Measurements from ENCODE around the gene CDKN1B. TPM values are rescaled to one million over a fixed set of nuclear protein-coding genes. Genes with fewer than 3 reads are reported as not detected.

CDKN1B gene
- total RNA-seq, 3 donors from 2014 or later (not counting 1 experiment from before 2014, with no cell fraction given), result 119 to 207 (median 130) TPM

GRCh38 chr12:12724421-12725085, 7.4 kb downstream of the CDKN1B start:
- Mint-ChIP-seq H3K9me3 (no peaks in the 10 kb centered on the region), H3K27ac (peak overlapping the region; percentile 99 to 100), H3K4me1 (peaks cover 53 to 73% of the 10 kb centered on the region in 2 donors), H3K36me3 (peaks cover 10% of the 10 kb centered on the region), H3K4me3 (peak overlapping the region; percentile 100), H3K27me3 (ENCODE audit: low read depth in 2 of 2) (no peaks in the 10 kb centered on the region)
- peak overlapping the region; percentile 61 for H3K4me3 ChIP-seq (ENCODE audit: low read length)
- no peaks in the 10 kb centered on the region for H3K27me3 ChIP-seq (ENCODE audit: control insufficient read depth, insufficient read depth, low read length)
- intact Hi-C loops (cut with micrococcal nuclease), result loop anchor here (1.0 to 10.0 kb wide), 6 partner anchors 7 to 740 kb away; partner anchors contain the start of genes BORCS5, CDKN1B, CREBL2 and GPR19
- H3K27ac ChIP-seq (ENCODE audit: low read length), result peak overlapping the region; percentile 99
- ATAC-seq (no peak), DNase-seq (no peak)
- WGBS (ENCODE audit: insufficient coverage), result under 1% methylated on average over 43 of the region's 46 CpGs
- no peak for TF ChIP-seq CTCF (IDR thresholded peaks at IDR 0.05)
- peaks cover 29% of the 10 kb centered on the region for H3K36me3 ChIP-seq (ENCODE audit: control insufficient read depth, insufficient read depth, low read length)
- H3K9me3 ChIP-seq (ENCODE audit: control insufficient read depth, insufficient read depth, low read length), result no peaks in the 10 kb centered on the region
- H3K4me1 ChIP-seq (ENCODE audit: control insufficient read depth, insufficient read depth, low read length), result peaks cover 30% of the 10 kb centered on the region

- Mint-ChIP-seq H3K36me3 (peaks cover 8% of the 10 kb centered on the region), H3K27ac (peak overlapping the region; percentile 99 to 100), H3K4me3 (peak overlapping the region; percentile 100), H3K4me1 (peaks cover 56 to 66% of the 10 kb centered on the region in 2 donors), H3K27me3 (ENCODE audit: low read depth in 2 of 2) (no peaks in the 10 kb centered on the region), H3K9me3 (no peaks in the 10 kb centered on the region)
- H3K4me3 ChIP-seq (ENCODE audit: low read length), result peak overlapping the region; percentile 61
- intact Hi-C loops (cut with micrococcal nuclease), result loop anchor here (1.0 to 10.0 kb wide), 6 partner anchors 8 to 741 kb away; partner anchors contain the start of genes BORCS5, CDKN1B, CREBL2 and GPR19
- H3K36me3 ChIP-seq (ENCODE audit: control insufficient read depth, insufficient read depth, low read length), result peaks cover 22% of the 10 kb centered on the region
- WGBS (ENCODE audit: insufficient coverage), result under 1% methylated on average over 69 of the region's 93 CpGs
- TF ChIP-seq CTCF (IDR thresholded peaks at IDR 0.05), result no peak
- H3K9me3 ChIP-seq (ENCODE audit: control insufficient read depth, insufficient read depth, low read length), result no peaks in the 10 kb centered on the region
- H3K4me1 ChIP-seq (ENCODE audit: control insufficient read depth, insufficient read depth, low read length), result peaks cover 26% of the 10 kb centered on the region
- peak; percentile 60 to 78 (median 70) for ATAC-seq
- DNase-seq, result peak; percentile 87 to 98
- H3K27ac ChIP-seq (ENCODE audit: low read length), result peak overlapping the region; percentile 99
- no peaks in the 10 kb centered on the region for H3K27me3 ChIP-seq (ENCODE audit: control insufficient read depth, insufficient read depth, low read length)
Measured at GRCh38 chr12:12725086-12725955, 8.2 kb downstream of the CDKN1B start.

GRCh38 chr12:12725956-12726554, 8.9 kb downstream of the CDKN1B start:
- Histone ChIP-seq H3K27ac (ENCODE audit: low read length) (peak overlapping the region; percentile 99), H3K9me3 (ENCODE audit: control insufficient read depth, insufficient read depth, low read length) (no peaks in the 10 kb centered on the region), H3K4me3 (ENCODE audit: low read length) (peak overlapping the region; percentile 61), H3K27me3 (ENCODE audit: control insufficient read depth, insufficient read depth, low read length) (no peaks in the 10 kb centered on the region), H3K36me3 (ENCODE audit: control insufficient read depth, insufficient read depth, low read length) (peaks cover 15% of the 10 kb centered on the region), H3K4me1 (ENCODE audit: control insufficient read depth, insufficient read depth, low read length) (peaks cover 22% of the 10 kb centered on the region)
- no peak for TF ChIP-seq CTCF (IDR thresholded peaks at IDR 0.05)
- no peak for ATAC-seq
- Mint-ChIP-seq H3K27ac (peak overlapping the region; percentile 99 to 100), H3K9me3 (no peaks in the 10 kb centered on the region), H3K4me3 (peak overlapping the region; percentile 100), H3K36me3 (peaks cover 3% of the 10 kb centered on the region), H3K4me1 (peaks cover 49 to 58% of the 10 kb centered on the region in 2 donors), H3K27me3 (ENCODE audit: low read depth in 2 of 2) (no peaks in the 10 kb centered on the region)
- intact Hi-C loops (cut with micrococcal nuclease), result loop anchor here (1.0 to 10.0 kb wide), 6 partner anchors 9 to 741 kb away; partner anchors contain the start of genes BORCS5, CDKN1B, CREBL2 and GPR19
- WGBS (ENCODE audit: insufficient coverage), result 0% methylated on average over 19 of the region's 26 CpGs
- DNase-seq, result no peak
